HEK293 (cell line): ENCODE results near the gene NINJ1.

Experiments used
- CTCF ChIA-PET: fragments of 350-600 bp; formaldehyde crosslinking; extraction: SDS; loops from one replicate; lab custom pipeline; 2021; ENCODE audit warnings: antibody characterized with exemption; lab: Yijun Ruan, JAX
- POLR2A ChIA-PET: fragments of 300-600 bp; formaldehyde crosslinking; extraction: SDS; loops from one replicate; lab custom pipeline; 2020; ENCODE audit warnings: antibody characterized with exemption, inconsistent platforms; lab: Yijun Ruan, JAX
- H3K27ac ChIP-seq: fragments of 200-500 bp; sonication (Bioruptor generic); 2 replicates; pipeline ENCODE4 v1.5.1; 2014; ENCODE audit warnings: low read depth, low read length, control low read depth, inconsistent platforms; ENCODE audit errors: extremely low read depth
- H3K36me3 ChIP-seq, 2 experiments: fragments of 200-500 bp in 1 of 2; sonication (Bioruptor generic) in 1 of 2; 1 replicate in 1 of 2; 2 replicates in 1 of 2; pipeline ENCODE4 v1.5.1; 2014 to 2017; ENCODE audit warnings: inconsistent platforms in 2 of 2, low read length in 2 of 2; ENCODE audit not compliant: control insufficient read depth in 2 of 2, insufficient read depth in 1 of 2
- H3K4me1 ChIP-seq: fragments of 200-500 bp; sonication (Bioruptor generic); 2 replicates; pipeline ENCODE4 v1.5.1; 2014; ENCODE audit warnings: mild to moderate bottlenecking, low read length, inconsistent platforms; ENCODE audit not compliant: control insufficient read depth, insufficient read depth
- H3K4me3 ChIP-seq: 2 replicates; pipeline ENCODE4 v1.5.1; 2011; ENCODE audit warnings: low read depth, mild to moderate bottlenecking, control low read depth, low read length, moderate library complexity
- H3K9me3 ChIP-seq: fragments of 200-500 bp; sonication (Bioruptor generic); 2 replicates; pipeline ENCODE4 v1.5.1; 2014; ENCODE audit warnings: low read depth, low read length, inconsistent platforms; ENCODE audit not compliant: control insufficient read depth, insufficient read depth
- EGR2 ChIP-seq: fragments of 450-650 bp; formaldehyde crosslinking; IDR thresholded peaks from 2 replicates; pipeline ENCODE4 v1.5.1; 2016; ENCODE audit warnings: low read depth, missing biosample characterization, missing genetic modification characterization
- FEZF1 ChIP-seq: fragments of 450-650 bp; formaldehyde crosslinking; IDR thresholded peaks from 2 replicates; pipeline ENCODE4 v1.5.1; 2016; ENCODE audit warnings: missing biosample characterization, missing genetic modification characterization
- GLIS1 ChIP-seq: fragments of 450-650 bp; formaldehyde crosslinking; IDR thresholded peaks from 2 replicates; pipeline ENCODE4 v1.5.1; 2016; ENCODE audit warnings: missing biosample characterization, missing genetic modification characterization
- KLF9 ChIP-seq: fragments of 450-650 bp; formaldehyde crosslinking; IDR thresholded peaks from 2 replicates; pipeline ENCODE4 v1.5.1; 2016; ENCODE audit warnings: missing biosample characterization, missing genetic modification characterization, low read depth
- SP3 ChIP-seq: fragments of 450-650 bp; formaldehyde crosslinking; IDR thresholded peaks from 2 replicates; pipeline ENCODE4 v1.5.1; 2016; ENCODE audit warnings: missing biosample characterization, missing genetic modification characterization
- ZBTB26 ChIP-seq: fragments of 450-650 bp; formaldehyde crosslinking; optimal IDR thresholded peaks from 2 replicates; pipeline ENCODE3; 2016; ENCODE audit warnings: missing biosample characterization, mild to moderate bottlenecking, missing genetic modification characterization
- ZFHX2 ChIP-seq: fragments of 450-650 bp; formaldehyde crosslinking; conservative IDR thresholded peaks from 2 replicates; pipeline ENCODE4 v1.5.1; 2016; ENCODE audit warnings: missing biosample characterization, missing genetic modification characterization
- ZNF10 ChIP-seq: fragments of 450-650 bp; formaldehyde crosslinking; IDR thresholded peaks from 2 replicates; pipeline ENCODE4 v1.5.1; 2017; ENCODE audit warnings: missing biosample characterization, missing genetic modification characterization
- ZNF133 ChIP-seq: fragments of 450-650 bp; formaldehyde crosslinking; IDR thresholded peaks from 2 replicates; pipeline ENCODE4 v1.5.1; 2016; ENCODE audit warnings: missing biosample characterization, missing genetic modification characterization
- ZNF174 ChIP-seq: fragments of 450-650 bp; formaldehyde crosslinking; IDR thresholded peaks from 2 replicates; pipeline ENCODE4 v1.5.0; 2017; ENCODE audit warnings: missing biosample characterization, mild to moderate bottlenecking, missing genetic modification characterization
- ZNF184 ChIP-seq: fragments of 450-650 bp; IDR thresholded peaks from 2 replicates; pipeline ENCODE4 v1.5.1; 2018; ENCODE audit warnings: missing biosample characterization, mild to moderate bottlenecking, missing genetic modification characterization
- ZNF221 ChIP-seq: fragments of 450-650 bp; formaldehyde crosslinking; IDR thresholded peaks from 2 replicates; pipeline ENCODE4 v1.5.1; 2017; ENCODE audit warnings: missing biosample characterization, missing genetic modification characterization, borderline replicate concordance
- ZNF311 ChIP-seq: fragments of 450-650 bp; formaldehyde crosslinking; IDR thresholded peaks from 2 replicates; pipeline ENCODE4 v1.5.1; 2017; ENCODE audit warnings: missing biosample characterization, missing genetic modification characterization, borderline replicate concordance
- ZNF324 ChIP-seq: fragments of 450-650 bp; formaldehyde crosslinking; IDR thresholded peaks from 2 replicates; pipeline ENCODE4 v1.5.1; 2016; ENCODE audit warnings: missing biosample characterization, missing genetic modification characterization
- ZNF488 ChIP-seq: fragments of 450-650 bp; formaldehyde crosslinking; IDR thresholded peaks from 2 replicates; pipeline ENCODE4 v1.5.1; 2016; ENCODE audit warnings: missing biosample characterization, missing genetic modification characterization
- ZNF548 ChIP-seq: fragments of 450-650 bp; formaldehyde crosslinking; IDR thresholded peaks from 2 replicates; pipeline ENCODE4 v1.5.1; 2016; ENCODE audit warnings: missing biosample characterization, missing genetic modification characterization
- ZNF701 ChIP-seq: fragments of 450-650 bp; formaldehyde crosslinking; IDR thresholded peaks from 2 replicates; pipeline ENCODE4 v1.5.1; 2016; ENCODE audit warnings: missing biosample characterization, missing genetic modification characterization
- ZNF76 ChIP-seq: fragments of 450-650 bp; formaldehyde crosslinking; IDR thresholded peaks from 2 replicates; pipeline ENCODE4; 2016; ENCODE audit warnings: low read depth, missing biosample characterization, missing genetic modification characterization, borderline replicate concordance
- ZNF777 ChIP-seq: fragments of 450-650 bp; formaldehyde crosslinking; IDR thresholded peaks from 2 replicates; pipeline ENCODE4 v1.5.1; 2017; ENCODE audit warnings: missing biosample characterization, missing genetic modification characterization, borderline replicate concordance
- ZNF837 ChIP-seq: fragments of 450-650 bp; formaldehyde crosslinking; IDR thresholded peaks from 2 replicates; pipeline ENCODE4 v1.5.1; 2016; ENCODE audit warnings: missing biosample characterization, missing genetic modification characterization
- ZNF843 ChIP-seq: fragments of 450-650 bp; formaldehyde crosslinking; IDR thresholded peaks from 2 replicates; pipeline ENCODE4 v1.5.1; 2016; ENCODE audit warnings: missing biosample characterization, missing genetic modification characterization
- ZSCAN30 ChIP-seq: fragments of 450-650 bp; IDR thresholded peaks from 2 replicates; pipeline ENCODE4 v1.5.1; 2018; ENCODE audit warnings: missing biosample characterization, mild to moderate bottlenecking, missing genetic modification characterization, moderate library complexity
- ZSCAN4 ChIP-seq: fragments of 450-650 bp; formaldehyde crosslinking; IDR thresholded peaks from 2 replicates; pipeline ENCODE4 v1.5.1; 2017; ENCODE audit warnings: missing biosample characterization, missing genetic modification characterization

The NINJ1 gene

GRCh38 chr9:93181672-93182435, 47.8 kb upstream of the NINJ1 start:
- ChIA-PET POLR2A (no interaction called here), CTCF (interaction anchor here (1.3 kb wide), 1 partner anchor 73 kb away, joined by 3 read pairs; no protein-coding TSS in a partner anchor)
- Histone ChIP-seq H3K27ac (no peak overlapping the region), H3K36me3 (no peaks in the 10 kb centered on the region), H3K9me3 (no peaks in the 10 kb centered on the region), H3K4me3 (no peak overlapping the region), H3K4me1 (no peaks in the 10 kb centered on the region)
- TF ChIP-seq ZFHX2 (peak; percentile 54; the same call in 1 of the 2 replicates), EGR2 (tag by site-specific recombination) (peak; percentile 40; the same call in 1 of the 2 replicates), ZNF221 (tag by site-specific recombination) (no peak)

GRCh38 chr9:93180938-93181337, 46.9 kb upstream of the NINJ1 start:
- ChIA-PET CTCF (interaction anchor here (0.8 to 1.6 kb wide), 3 partner anchors 8 to 122 kb away, joined by 3 to 5 read pairs (median 4); no protein-coding TSS in a partner anchor), POLR2A (no interaction called here)
- Histone ChIP-seq H3K4me3 (no peak overlapping the region), H3K9me3 (no peaks in the 10 kb centered on the region), H3K27ac (no peak overlapping the region), H3K4me1 (no peaks in the 10 kb centered on the region), H3K36me3 (no peaks in the 10 kb centered on the region)
- TF ChIP-seq ZNF548 (tag by site-specific recombination) = no peak
- TF ChIP-seq FEZF1 (tag by site-specific recombination) = no peak
- no peak for TF ChIP-seq ZNF10
- TF ChIP-seq ZNF133 (tag by site-specific recombination) = no peak
- TF ChIP-seq SP3 = no peak
- no peak for TF ChIP-seq ZSCAN4
- no peak for TF ChIP-seq KLF9
- no peak for TF ChIP-seq ZNF174 (tag by site-specific recombination)
- TF ChIP-seq ZNF777 (tag by site-specific recombination) = no peak
- no peak for TF ChIP-seq EGR2 (tag by site-specific recombination)

- ChIA-PET POLR2A (interaction anchor here (0.5 to 0.7 kb wide), 2 partner anchors 55 to 163 kb away, joined by 4 read pairs; no protein-coding TSS in a partner anchor), CTCF (interaction anchor here (0.6 to 1.6 kb wide), 4 partner anchors 10 to 123 kb away, joined by 3 to 5 read pairs (median 4); no protein-coding TSS in a partner anchor)
- TF ChIP-seq ZNF701 (tag by site-specific recombination) (no peak), ZNF488 (tag by site-specific recombination) (no peak), ZNF184 (tag by site-specific recombination) (no peak), ZNF843 (no peak), ZNF324 (no peak), ZNF311 (tag by site-specific recombination) (no peak), ZBTB26 (no peak), ZSCAN30 (tag by site-specific recombination) (no peak), GLIS1 (tag by site-specific recombination) (no peak), ZNF76 (no peak), ZNF837 (tag by site-specific recombination) (no peak)
- Histone ChIP-seq H3K36me3 (no peaks in the 10 kb centered on the region), H3K4me1 (no peaks in the 10 kb centered on the region), H3K4me3 (no peak overlapping the region), H3K27ac (no peak overlapping the region), H3K9me3 (no peaks in the 10 kb centered on the region)
Observed at GRCh38 chr9:93178851-93179786, 45.1 kb upstream of the NINJ1 start.
